ENCODE results near the gene P3H4. TPM values are rescaled to one million over a fixed set of nuclear protein-coding genes. Genes with fewer than 3 reads are reported as not detected.
"Not testable (repeated sequence)": the region's sequence is repeated elsewhere in the genome, so short reads cannot be mapped to it uniquely, and the experiment has no call there.

Gene P3H4
- total RNA-seq, 2 experiments from 2014 or later, result 1.2 to 1.5 TPM

DNA sequence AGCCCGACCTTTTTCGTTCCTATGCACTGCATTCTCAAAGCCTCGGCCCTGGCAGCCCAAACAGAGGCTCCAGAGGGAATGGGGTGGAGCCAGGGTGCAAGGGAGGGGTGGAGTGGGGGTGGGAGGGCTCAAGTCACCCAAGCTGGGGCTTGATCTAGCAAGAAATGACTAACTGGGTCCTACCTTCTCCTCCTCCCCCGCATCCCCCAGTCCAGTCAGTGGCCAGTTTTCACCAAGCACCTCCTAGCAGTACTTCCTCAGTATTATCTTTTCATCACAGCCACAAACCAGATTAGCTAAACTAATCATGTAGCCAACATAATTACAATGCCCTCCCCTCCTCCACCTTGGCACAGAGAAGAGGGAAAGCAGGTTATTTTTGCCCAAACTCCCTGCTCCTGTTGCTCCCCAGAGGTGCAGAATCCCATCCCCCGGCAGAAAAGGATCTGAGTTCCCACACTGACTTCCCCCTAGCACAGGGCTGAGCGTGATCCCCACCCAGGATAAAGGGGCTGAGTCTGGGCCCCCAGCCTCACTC is 27.5 kb downstream of the P3H4 start:
- intact Hi-C loops (cut with micrococcal nuclease), result no loop called here
- peaks cover 23% of the 10 kb centered on the region for H3K27me3 Mint-ChIP-seq (ENCODE audit: low read depth)
- H3K27ac Mint-ChIP-seq, result no peak overlapping the region
- CTCF ChIA-PET, result interaction anchor here (0.6 kb wide), 1 partner anchor 34 kb away, joined by 3 read pairs; no protein-coding TSS in a partner anchor
- DNase-seq, result no peak
- no peak overlapping the region for H3K4me3 Mint-ChIP-seq
- H3K36me3 Mint-ChIP-seq (ENCODE audit: low read depth), result no peaks in the 10 kb centered on the region
- H3K9me3 Mint-ChIP-seq, result no peaks in the 10 kb centered on the region
- H3K4me1 Mint-ChIP-seq (ENCODE audit: low read depth), result peaks cover 21% of the 10 kb centered on the region

DNA sequence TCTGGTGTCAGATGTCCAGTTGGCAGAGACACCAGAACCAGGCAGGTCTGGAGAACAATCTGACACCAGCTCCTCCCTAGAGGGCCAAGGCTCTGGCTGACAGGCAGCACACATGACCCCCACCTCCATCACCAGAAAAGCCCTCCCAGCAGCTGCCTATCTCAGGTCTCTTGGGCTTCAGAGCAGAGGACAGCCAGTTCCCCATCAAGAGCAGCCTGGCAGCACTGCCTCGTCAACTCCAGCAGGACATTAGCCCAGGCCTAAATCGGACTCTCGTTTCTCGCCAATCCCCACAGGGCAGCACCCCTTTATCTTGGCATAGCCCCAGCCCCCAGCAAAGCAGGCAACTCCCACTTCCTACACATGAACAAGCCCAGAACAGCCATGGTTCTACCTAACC is 29.6 kb downstream of the P3H4 start:
- Mint-ChIP-seq H3K27ac (no peak overlapping the region), H3K4me3 (no peak overlapping the region), H3K9me3 (no peaks in the 10 kb centered on the region), H3K27me3 (ENCODE audit: low read depth) (peaks cover 23% of the 10 kb centered on the region), H3K4me1 (ENCODE audit: low read depth) (peaks cover 13% of the 10 kb centered on the region), H3K36me3 (ENCODE audit: low read depth) (no peaks in the 10 kb centered on the region)
- intact Hi-C loops (cut with micrococcal nuclease), result no loop called here
- CTCF ChIA-PET, result no interaction called here
- DNase-seq, result no peak

GRCh38 chr17:41781404-41782110 is 30.2 kb downstream of the P3H4 start:
- no peak overlapping the region for H3K4me3 Mint-ChIP-seq
- CTCF ChIA-PET, result interaction anchor here (0.7 to 1.6 kb wide), 2 partner anchors 10 to 44 kb away, joined by 4 read pairs; no protein-coding TSS in a partner anchor
- no peak overlapping the region for H3K27ac Mint-ChIP-seq
- no peak for DNase-seq
- H3K36me3 Mint-ChIP-seq (ENCODE audit: low read depth), result no peaks in the 10 kb centered on the region
- peaks cover 9% of the 10 kb centered on the region for H3K4me1 Mint-ChIP-seq (ENCODE audit: low read depth)
- intact Hi-C loops (cut with micrococcal nuclease), result no loop called here
- peaks cover 23% of the 10 kb centered on the region for H3K27me3 Mint-ChIP-seq (ENCODE audit: low read depth)
- no peaks in the 10 kb centered on the region for H3K9me3 Mint-ChIP-seq

- CTCF ChIA-PET, result interaction anchor here (0.7 kb wide), 1 partner anchor 8 kb away, joined by 3 read pairs; no protein-coding TSS in a partner anchor
- intact Hi-C loops (cut with micrococcal nuclease), result no loop called here
- no peak overlapping the region for H3K27ac Mint-ChIP-seq
Observed at GRCh38 chr17:41779954-41780353, 31.8 kb downstream of the P3H4 start.

GRCh38 chr17:41777574-41778188 is 34.1 kb downstream of the P3H4 start:
- CTCF ChIA-PET, result interaction anchor here (1.2 kb wide), 1 partner anchor 82 kb away, joined by 3 read pairs; no protein-coding TSS in a partner anchor
- Mint-ChIP-seq H3K36me3 (ENCODE audit: low read depth) (no peaks in the 10 kb centered on the region), H3K4me3 (no peak overlapping the region), H3K27ac (no peak overlapping the region), H3K27me3 (ENCODE audit: low read depth) (peaks cover 8% of the 10 kb centered on the region), H3K9me3 (no peaks in the 10 kb centered on the region), H3K4me1 (ENCODE audit: low read depth) (no peaks in the 10 kb centered on the region)
- intact Hi-C loops (cut with micrococcal nuclease), result no loop called here
- DNase-seq, result no peak

More at GRCh38 chr17:41779954-41780353, 31.8 kb downstream of the P3H4 start:
- peaks cover 2% of the 10 kb centered on the region for H3K4me1 Mint-ChIP-seq (ENCODE audit: low read depth)
- H3K9me3 Mint-ChIP-seq, result no peaks in the 10 kb centered on the region
- DNase-seq, result no peak
- H3K4me3 Mint-ChIP-seq, result no peak overlapping the region
- peaks cover 18% of the 10 kb centered on the region for H3K27me3 Mint-ChIP-seq (ENCODE audit: low read depth)
- no peaks in the 10 kb centered on the region for H3K36me3 Mint-ChIP-seq (ENCODE audit: low read depth)

- Mint-ChIP-seq H3K27ac (no peak overlapping the region), H3K4me1 (ENCODE audit: low read depth) (no peaks in the 10 kb centered on the region), H3K36me3 (ENCODE audit: low read depth) (no peaks in the 10 kb centered on the region), H3K27me3 (ENCODE audit: low read depth) (peaks cover 4% of the 10 kb centered on the region), H3K4me3 (no peak overlapping the region), H3K9me3 (no peaks in the 10 kb centered on the region)
- intact Hi-C loops (cut with micrococcal nuclease), result no loop called here
- DNase-seq, result no peak
- CTCF ChIA-PET, result interaction anchor here (1.2 kb wide), 1 partner anchor 81 kb away, joined by 3 read pairs; no protein-coding TSS in a partner anchor
Observed at GRCh38 chr17:41777157-41777573, 34.6 kb downstream of the P3H4 start.

DNA sequence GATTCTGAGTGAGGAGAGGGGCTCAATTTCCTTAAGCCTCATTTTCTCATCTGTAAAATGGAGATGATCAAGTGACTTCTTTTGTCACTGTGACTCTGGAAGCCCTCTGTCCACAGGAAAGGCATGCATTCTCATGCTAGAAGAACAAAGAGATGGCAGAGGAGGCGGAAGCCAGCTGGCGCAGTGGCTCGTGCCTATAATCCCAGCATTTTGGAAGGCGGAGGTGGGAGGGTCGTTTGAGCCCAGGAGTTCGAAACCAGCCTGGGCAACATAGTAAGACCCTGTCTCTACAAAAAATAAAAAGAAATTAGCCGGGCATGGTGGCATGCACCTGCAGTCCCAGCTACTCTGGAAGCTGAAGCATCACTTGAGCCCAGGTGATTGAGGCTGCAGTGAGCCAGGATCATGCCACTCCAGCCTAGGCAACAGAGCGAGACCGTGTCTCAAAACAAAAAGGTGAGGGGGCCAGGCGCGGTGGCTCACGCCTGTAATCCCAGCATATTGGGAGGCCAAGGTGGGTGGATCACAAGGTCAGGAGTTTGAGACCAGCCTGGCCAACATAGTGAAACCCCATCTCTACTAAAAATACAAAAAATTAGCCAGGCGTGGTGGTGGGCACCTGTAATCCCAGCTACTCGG is 35.4 kb downstream of the P3H4 start:
- H3K27ac Mint-ChIP-seq; DNase-seq; H3K4me3 Mint-ChIP-seq; H3K36me3 Mint-ChIP-seq (ENCODE audit: low read depth); H3K27me3 Mint-ChIP-seq (ENCODE audit: low read depth); H3K9me3 Mint-ChIP-seq; CTCF ChIA-PET; intact Hi-C loops (cut with micrococcal nuclease); H3K4me1 Mint-ChIP-seq (ENCODE audit: low read depth): not testable (repeated sequence)

- intact Hi-C loops (cut with micrococcal nuclease), result no loop called here
- DNase-seq, result no peak
- CTCF ChIA-PET, result no interaction called here
- Mint-ChIP-seq H3K27me3 (ENCODE audit: low read depth) (no peaks in the 10 kb centered on the region), H3K36me3 (ENCODE audit: low read depth) (no peaks in the 10 kb centered on the region), H3K9me3 (no peaks in the 10 kb centered on the region), H3K27ac (no peak overlapping the region), H3K4me3 (no peak overlapping the region), H3K4me1 (ENCODE audit: low read depth) (no peaks in the 10 kb centered on the region)
Observed at GRCh38 chr17:41775394-41776226, 36.1 kb downstream of the P3H4 start.

DNA sequence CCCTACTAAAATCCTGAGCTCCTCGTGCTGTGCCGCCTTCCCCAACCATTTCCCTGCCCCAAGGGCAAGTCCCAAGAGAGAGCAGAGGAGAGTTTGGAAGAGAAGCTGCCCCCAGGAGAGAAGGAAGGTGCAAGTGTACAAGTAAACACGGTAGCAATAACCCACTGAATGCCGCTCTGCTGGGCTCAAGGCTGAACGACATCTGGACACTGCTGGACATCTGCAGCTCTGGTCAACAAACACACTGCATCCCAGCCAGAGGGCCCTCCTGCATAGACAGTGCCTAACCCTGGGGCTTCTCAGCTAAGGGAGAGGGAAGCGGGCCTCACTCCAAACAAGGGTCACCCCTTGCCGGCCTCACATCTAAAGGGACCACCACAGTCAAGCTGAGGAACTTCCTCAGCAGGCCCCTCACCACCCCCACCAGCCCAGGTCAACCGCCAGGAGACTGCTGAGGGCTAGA is 38.0 kb downstream of the P3H4 start:
- DNase-seq, result no peak
- Mint-ChIP-seq H3K4me1 (ENCODE audit: low read depth) (no peaks in the 10 kb centered on the region), H3K36me3 (ENCODE audit: low read depth) (no peaks in the 10 kb centered on the region), H3K9me3 (no peaks in the 10 kb centered on the region), H3K27ac (no peak overlapping the region), H3K4me3 (no peak overlapping the region), H3K27me3 (ENCODE audit: low read depth) (no peaks in the 10 kb centered on the region)
- intact Hi-C loops (cut with micrococcal nuclease), result no loop called here
- CTCF ChIA-PET, result interaction anchor here (1.0 kb wide), 1 partner anchor 37 kb away, joined by 3 read pairs; no protein-coding TSS in a partner anchor

DNA sequence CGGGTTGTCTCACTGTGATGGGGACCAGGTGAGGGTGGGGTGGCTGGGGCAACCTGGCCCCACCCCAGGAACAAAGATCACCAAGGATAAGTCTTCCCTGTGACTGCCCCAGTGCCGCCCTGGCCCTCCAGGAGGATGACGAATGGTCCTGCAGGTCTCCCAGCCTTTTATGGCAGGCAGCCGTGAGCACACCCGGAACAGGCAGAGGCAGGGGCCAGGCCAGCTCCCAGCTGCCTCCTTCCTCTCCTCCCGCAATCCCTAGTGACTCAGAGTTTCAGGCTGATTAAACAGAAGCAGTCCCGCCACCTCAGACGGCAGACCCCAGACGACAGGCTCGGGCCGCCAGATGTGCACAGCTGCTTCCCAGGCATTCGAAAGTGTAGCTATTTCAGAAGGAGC is 38.6 kb downstream of the P3H4 start:
- no peak for DNase-seq
- H3K27ac Mint-ChIP-seq, result no peak overlapping the region
- CTCF ChIA-PET, result interaction anchor here (1.0 kb wide), 1 partner anchor 36 kb away, joined by 3 read pairs; no protein-coding TSS in a partner anchor
- H3K36me3 Mint-ChIP-seq (ENCODE audit: low read depth), result no peaks in the 10 kb centered on the region
- H3K4me1 Mint-ChIP-seq (ENCODE audit: low read depth), result no peaks in the 10 kb centered on the region
- intact Hi-C loops (cut with micrococcal nuclease), result no loop called here
- no peak overlapping the region for H3K4me3 Mint-ChIP-seq
- no peaks in the 10 kb centered on the region for H3K27me3 Mint-ChIP-seq (ENCODE audit: low read depth)
- H3K9me3 Mint-ChIP-seq, result no peaks in the 10 kb centered on the region

DNA sequence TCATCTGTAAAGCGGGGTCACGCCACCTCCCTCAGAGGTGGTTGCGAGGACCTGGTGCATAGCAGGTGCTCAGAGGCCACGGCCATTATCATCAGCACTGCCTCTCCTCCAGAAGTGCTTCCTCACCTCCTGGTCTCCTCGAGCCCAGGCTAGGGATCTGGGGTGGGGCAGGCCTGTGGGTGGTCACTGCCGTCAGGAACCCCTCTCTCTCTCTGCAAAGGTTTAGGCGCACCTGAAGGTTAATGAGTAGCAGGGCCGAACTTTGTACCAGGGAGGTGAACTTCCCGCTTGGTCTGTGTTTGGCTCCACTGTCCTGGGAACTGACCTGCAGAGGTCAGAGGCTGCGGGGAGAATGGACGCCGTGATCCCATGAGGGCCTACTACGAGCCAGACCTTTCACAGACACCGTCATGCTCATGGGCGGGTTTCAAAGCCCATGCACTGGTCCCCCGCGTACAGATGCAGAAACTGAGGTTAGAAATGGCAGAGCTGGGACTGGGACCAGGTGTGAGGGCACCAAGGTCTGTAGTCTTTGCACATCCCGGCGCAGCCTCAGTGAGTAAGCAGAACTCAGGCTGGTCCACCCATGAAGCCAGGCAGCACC is 39.1 kb downstream of the P3H4 start:
- intact Hi-C loops (cut with micrococcal nuclease), result no loop called here
- Mint-ChIP-seq H3K27ac (no peak overlapping the region), H3K36me3 (ENCODE audit: low read depth) (no peaks in the 10 kb centered on the region), H3K4me3 (no peak overlapping the region), H3K27me3 (ENCODE audit: low read depth) (no peaks in the 10 kb centered on the region), H3K9me3 (no peaks in the 10 kb centered on the region), H3K4me1 (ENCODE audit: low read depth) (no peaks in the 10 kb centered on the region)
- CTCF ChIA-PET, result interaction anchor here (1.0 kb wide), 1 partner anchor 36 kb away, joined by 3 read pairs; no protein-coding TSS in a partner anchor
- DNase-seq, result no peak
